Measurements from ENCODE around the gene SPAG6. TPM values are rescaled to one million over a fixed set of nuclear protein-coding genes. Genes with fewer than 3 reads are reported as not detected.
A peak's percentile ranks its signal among the peaks of the same experiment; 100 is the strongest.

The SPAG6 gene
- total and polyA plus RNA-seq, 9 of the 15 experiments (the other 6 are each of a cell fraction or from before 2014, with no cell fraction given) = 3.5 to 23.1 (median 11.8) TPM

DNA sequence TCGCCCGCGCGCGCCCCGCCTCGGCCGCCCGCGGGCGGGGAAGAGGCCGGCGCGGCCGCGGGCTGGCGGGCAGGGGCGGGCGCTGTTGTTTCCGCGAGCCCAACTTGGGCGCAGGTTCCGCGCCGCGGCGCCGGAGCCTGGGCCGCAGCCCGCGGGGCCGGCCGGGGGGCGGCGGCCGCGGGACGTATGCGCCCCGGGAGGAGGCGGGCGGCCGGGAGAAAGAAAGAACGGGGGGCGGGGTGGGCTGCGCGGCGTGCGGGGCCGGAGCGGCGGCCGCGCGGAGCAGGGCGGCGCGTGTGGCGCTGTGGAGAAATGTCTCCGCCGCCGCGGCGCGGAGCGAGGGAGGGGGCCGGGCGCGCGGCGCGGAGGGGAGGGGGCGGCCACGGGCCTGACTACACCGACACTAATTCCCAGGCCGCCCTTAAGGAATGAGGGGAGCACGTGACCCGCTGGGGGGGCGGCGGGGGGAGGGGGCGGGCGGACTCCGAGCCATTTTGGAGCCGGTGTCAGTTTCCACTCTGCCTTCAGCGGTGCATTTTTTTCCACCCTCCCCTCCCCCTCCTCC, 24.6 kb upstream of the SPAG6 start, which contains the start of gene BMI1 (continued):
- TF ChIP-seq RAD51 (IDR thresholded peaks at IDR 0.05; ENCODE audit: borderline replicate concordance, low read depth) (no peak), DMBX1 (CRISPR knock-in tag; IDR thresholded peaks at IDR 0.05; ENCODE audit: borderline replicate concordance) (no peak), MAZ (CRISPR knock-in tag; conservative IDR thresholded peaks at IDR 0.05 in 1 of 2, IDR thresholded peaks at IDR 0.05 in 1 of 2) (peak in 1 of 2 experiments; percentile 62; a peak in 2 of 4 replicates), PHB (CRISPR knock-in tag; IDR thresholded peaks at IDR 0.05) (no peak), TEAD1 (CRISPR knock-in tag; IDR thresholded peaks at IDR 0.05) (no peak), GABPB1 (CRISPR knock-in tag; IDR thresholded peaks at IDR 0.05) (no peak), XRCC5 (IDR thresholded peaks at IDR 0.05; ENCODE audit: low read depth, low read length) (no peak), IRF2 (CRISPR knock-in tag; IDR thresholded peaks at IDR 0.05) (no peak), ESRRB (CRISPR knock-in tag; IDR thresholded peaks at IDR 0.05; ENCODE audit: borderline replicate concordance) (no peak), FOXM1 (IDR thresholded peaks at IDR 0.05; ENCODE audit: low read depth) (no peak), FOXM1 (CRISPR knock-in tag; IDR thresholded peaks at IDR 0.05; ENCODE audit: low read depth) (no peak), HMGN3 (IDR thresholded peaks at IDR 0.05; ENCODE audit: borderline replicate concordance, extremely low read depth, insufficient read length, low read depth, low read length) (no peak), GABPA (tag; conservative IDR thresholded peaks at IDR 0.05; ENCODE audit: low read depth) (no peak), HLTF (IDR thresholded peaks at IDR 0.05) (no peak), ZNF212 (CRISPR knock-in tag; IDR thresholded peaks at IDR 0.05) (no peak), MEF2A (IDR thresholded peaks at IDR 0.05; ENCODE audit: control insufficient read depth, low read depth, low read length) (no peak)
- TF ChIP-seq, protein P1, sequence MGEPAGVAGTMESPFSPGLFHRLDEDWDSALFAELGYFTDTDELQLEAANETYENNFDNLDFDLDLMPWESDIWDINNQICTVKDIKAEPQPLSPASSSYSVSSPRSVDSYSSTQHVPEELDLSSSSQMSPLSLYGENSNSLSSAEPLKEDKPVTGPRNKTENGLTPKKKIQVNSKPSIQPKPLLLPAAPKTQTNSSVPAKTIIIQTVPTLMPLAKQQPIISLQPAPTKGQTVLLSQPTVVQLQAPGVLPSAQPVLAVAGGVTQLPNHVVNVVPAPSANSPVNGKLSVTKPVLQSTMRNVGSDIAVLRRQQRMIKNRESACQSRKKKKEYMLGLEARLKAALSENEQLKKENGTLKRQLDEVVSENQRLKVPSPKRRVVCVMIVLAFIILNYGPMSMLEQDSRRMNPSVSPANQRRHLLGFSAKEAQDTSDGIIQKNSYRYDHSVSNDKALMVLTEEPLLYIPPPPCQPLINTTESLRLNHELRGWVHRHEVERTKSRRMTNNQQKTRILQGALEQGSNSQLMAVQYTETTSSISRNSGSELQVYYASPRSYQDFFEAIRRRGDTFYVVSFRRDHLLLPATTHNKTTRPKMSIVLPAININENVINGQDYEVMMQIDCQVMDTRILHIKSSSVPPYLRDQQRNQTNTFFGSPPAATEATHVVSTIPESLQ (CRISPR knock-in tag; IDR thresholded peaks at IDR 0.05) = no peak
- TF ChIP-seq, protein P2, sequence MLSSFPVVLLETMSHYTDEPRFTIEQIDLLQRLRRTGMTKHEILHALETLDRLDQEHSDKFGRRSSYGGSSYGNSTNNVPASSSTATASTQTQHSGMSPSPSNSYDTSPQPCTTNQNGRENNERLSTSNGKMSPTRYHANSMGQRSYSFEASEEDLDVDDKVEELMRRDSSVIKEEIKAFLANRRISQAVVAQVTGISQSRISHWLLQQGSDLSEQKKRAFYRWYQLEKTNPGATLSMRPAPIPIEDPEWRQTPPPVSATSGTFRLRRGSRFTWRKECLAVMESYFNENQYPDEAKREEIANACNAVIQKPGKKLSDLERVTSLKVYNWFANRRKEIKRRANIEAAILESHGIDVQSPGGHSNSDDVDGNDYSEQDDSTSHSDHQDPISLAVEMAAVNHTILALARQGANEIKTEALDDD (IDR thresholded peaks at IDR 0.05) = no peak
- TF ChIP-seq, protein P3, sequence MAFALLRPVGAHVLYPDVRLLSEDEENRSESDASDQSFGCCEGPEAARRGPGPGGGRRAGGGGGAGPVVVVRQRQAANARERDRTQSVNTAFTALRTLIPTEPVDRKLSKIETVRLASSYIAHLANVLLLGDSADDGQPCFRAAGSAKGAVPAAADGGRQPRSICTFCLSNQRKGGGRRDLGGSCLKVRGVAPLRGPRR (CRISPR knock-in tag; IDR thresholded peaks at IDR 0.05) = no peak
- TF ChIP-seq, protein P4, sequence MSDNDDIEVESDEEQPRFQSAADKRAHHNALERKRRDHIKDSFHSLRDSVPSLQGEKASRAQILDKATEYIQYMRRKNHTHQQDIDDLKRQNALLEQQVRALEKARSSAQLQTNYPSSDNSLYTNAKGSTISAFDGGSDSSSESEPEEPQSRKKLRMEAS (CRISPR knock-in tag; IDR thresholded peaks at IDR 0.05) = no peak
- TF ChIP-seq, protein P5, sequence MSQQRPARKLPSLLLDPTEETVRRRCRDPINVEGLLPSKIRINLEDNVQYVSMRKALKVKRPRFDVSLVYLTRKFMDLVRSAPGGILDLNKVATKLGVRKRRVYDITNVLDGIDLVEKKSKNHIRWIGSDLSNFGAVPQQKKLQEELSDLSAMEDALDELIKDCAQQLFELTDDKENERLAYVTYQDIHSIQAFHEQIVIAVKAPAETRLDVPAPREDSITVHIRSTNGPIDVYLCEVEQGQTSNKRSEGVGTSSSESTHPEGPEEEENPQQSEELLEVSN (IDR thresholded peaks at IDR 0.05; ENCODE audit: borderline replicate concordance in 1 of 2, extremely low read depth in 1 of 2, insufficient read depth in 1 of 2, insufficient read length in 1 of 2, low read depth in 1 of 2, low read length in 1 of 2, poor library complexity in 1 of 2, severe bottlenecking in 1 of 2) = peak in 1 of 2 experiments; percentile 43
